ENCODE results near the gene JPH2.

The JPH2 gene

DNA sequence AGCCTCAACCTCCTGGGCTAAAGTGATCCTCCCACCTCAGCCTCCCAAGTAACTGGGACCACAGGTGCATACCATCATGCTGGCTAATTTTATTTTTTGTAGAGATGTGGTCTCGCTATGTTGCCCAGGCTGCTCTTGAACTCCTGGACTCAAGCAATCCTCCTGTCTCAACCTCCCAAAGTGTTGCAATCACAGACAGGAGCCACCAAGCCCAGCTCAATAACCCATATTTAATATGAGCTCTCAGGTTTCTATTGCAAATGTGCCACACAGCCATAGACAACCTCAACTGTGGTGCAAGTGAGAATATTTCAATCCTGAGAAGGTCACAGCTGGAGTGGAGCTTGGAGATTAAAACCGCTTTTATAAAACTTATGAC, 14.4 kb downstream of the JPH2 start:
- H3K27ac Mint-ChIP-seq = no peak overlapping the region
- H3K4me3 Mint-ChIP-seq = no peak overlapping the region
- peaks cover 31% of the 10 kb centered on the region for H3K27me3 Mint-ChIP-seq
- no peaks in the 10 kb centered on the region for H3K9me3 Mint-ChIP-seq
- intact Hi-C loops (cut with micrococcal nuclease) = no loop called here
- H3K4me1 Mint-ChIP-seq (ENCODE audit: low read depth) = no peaks in the 10 kb centered on the region
- no peaks in the 10 kb centered on the region for H3K36me3 Mint-ChIP-seq (ENCODE audit: low read depth)

- H3K4me3 Mint-ChIP-seq = no peak overlapping the region
- no peaks in the 10 kb centered on the region for H3K4me1 Mint-ChIP-seq (ENCODE audit: low read depth)
- no peaks in the 10 kb centered on the region for H3K9me3 Mint-ChIP-seq
- intact Hi-C loops (cut with micrococcal nuclease) = no loop called here
- H3K27me3 Mint-ChIP-seq = peaks cover 31% of the 10 kb centered on the region
- no peaks in the 10 kb centered on the region for H3K36me3 Mint-ChIP-seq (ENCODE audit: low read depth)
- no peak overlapping the region for H3K27ac Mint-ChIP-seq
These were observed 15.0 kb downstream of the JPH2 start for GRCh38 chr20:44171775-44172571.

DNA sequence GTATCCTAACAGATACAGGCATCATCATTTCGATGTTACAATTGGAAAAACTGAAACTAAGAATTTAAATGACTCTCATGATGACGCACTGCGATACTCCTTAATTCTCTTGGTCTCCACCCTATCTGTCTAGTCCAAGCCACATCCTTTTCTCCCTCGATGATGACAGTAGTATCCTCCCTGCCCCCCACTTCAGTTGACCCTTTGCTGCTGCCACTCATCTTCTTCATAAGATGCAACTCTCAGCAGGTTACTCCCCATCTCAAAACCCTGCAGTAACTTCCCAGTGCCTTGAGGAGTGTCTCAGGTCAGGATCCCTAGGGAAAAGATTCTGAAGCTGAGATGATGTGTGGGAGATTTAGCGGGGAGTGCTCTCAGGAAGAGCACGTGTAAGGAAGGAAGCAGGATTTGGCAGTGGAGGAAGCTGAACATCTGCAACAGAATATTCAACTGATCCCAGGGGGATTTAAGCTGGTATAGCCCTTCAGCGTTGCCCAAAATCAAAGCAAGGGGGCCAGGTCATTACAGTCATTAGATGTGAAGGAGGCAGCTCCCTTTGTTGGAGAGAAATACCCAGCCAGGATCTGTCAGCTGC, 16.1 kb downstream of the JPH2 start:
- Mint-ChIP-seq H3K4me1 (ENCODE audit: low read depth) (no peaks in the 10 kb centered on the region), H3K9me3 (no peaks in the 10 kb centered on the region), H3K27ac (no peak overlapping the region), H3K36me3 (ENCODE audit: low read depth) (no peaks in the 10 kb centered on the region), H3K4me3 (no peak overlapping the region), H3K27me3 (peaks cover 35% of the 10 kb centered on the region)
- intact Hi-C loops (cut with micrococcal nuclease) = no loop called here

DNA sequence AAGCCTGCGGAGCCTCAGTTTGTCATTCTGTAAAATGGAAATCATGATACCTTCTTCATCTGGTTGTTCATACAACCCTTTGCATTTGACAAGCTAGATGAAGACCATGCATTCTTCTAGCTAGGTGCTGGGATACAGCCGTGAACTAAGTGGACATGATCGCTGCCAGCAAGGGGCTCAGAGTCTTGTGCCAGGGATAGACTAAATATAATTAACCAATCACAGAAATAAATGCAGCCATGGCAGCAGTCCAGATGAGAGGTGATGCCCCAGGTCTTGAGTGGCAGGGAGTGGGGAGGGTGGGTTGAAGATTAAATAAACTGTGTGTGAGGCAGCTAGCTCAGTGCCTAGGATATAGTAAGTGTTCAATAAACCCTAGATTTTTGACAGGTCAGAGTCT, 19.3 kb downstream of the JPH2 start:
- peaks cover 34% of the 10 kb centered on the region for H3K27me3 Mint-ChIP-seq
- no peak overlapping the region for H3K4me3 Mint-ChIP-seq
- no peak overlapping the region for H3K27ac Mint-ChIP-seq
- H3K9me3 Mint-ChIP-seq = no peaks in the 10 kb centered on the region
- intact Hi-C loops (cut with micrococcal nuclease) = no loop called here
- H3K36me3 Mint-ChIP-seq (ENCODE audit: low read depth) = no peaks in the 10 kb centered on the region
- no peaks in the 10 kb centered on the region for H3K4me1 Mint-ChIP-seq (ENCODE audit: low read depth)

GRCh38 chr20:44166477-44166876, 20.5 kb downstream of the JPH2 start:
- Mint-ChIP-seq H3K4me3 (no peak overlapping the region), H3K27ac (no peak overlapping the region), H3K27me3 (peaks cover 29% of the 10 kb centered on the region), H3K9me3 (no peaks in the 10 kb centered on the region), H3K4me1 (ENCODE audit: low read depth) (no peaks in the 10 kb centered on the region), H3K36me3 (ENCODE audit: low read depth) (no peaks in the 10 kb centered on the region)
- intact Hi-C loops (cut with micrococcal nuclease) = no loop called here

GRCh38 chr20:44166008-44166407, 21.0 kb downstream of the JPH2 start:
- no peaks in the 10 kb centered on the region for H3K36me3 Mint-ChIP-seq (ENCODE audit: low read depth)
- no peaks in the 10 kb centered on the region for H3K4me1 Mint-ChIP-seq (ENCODE audit: low read depth)
- intact Hi-C loops (cut with micrococcal nuclease) = no loop called here
- no peak overlapping the region for H3K4me3 Mint-ChIP-seq
- no peak overlapping the region for H3K27ac Mint-ChIP-seq
- H3K27me3 Mint-ChIP-seq = peaks cover 25% of the 10 kb centered on the region
- H3K9me3 Mint-ChIP-seq = no peaks in the 10 kb centered on the region

- Mint-ChIP-seq H3K4me1 (ENCODE audit: low read depth) (no peaks in the 10 kb centered on the region), H3K9me3 (no peaks in the 10 kb centered on the region), H3K27ac (no peak overlapping the region), H3K36me3 (ENCODE audit: low read depth) (no peaks in the 10 kb centered on the region), H3K27me3 (peaks cover 19% of the 10 kb centered on the region), H3K4me3 (no peak overlapping the region)
- intact Hi-C loops (cut with micrococcal nuclease) = no loop called here
These were observed 26.9 kb downstream of the JPH2 start for GRCh38 chr20:44160133-44160532.

DNA sequence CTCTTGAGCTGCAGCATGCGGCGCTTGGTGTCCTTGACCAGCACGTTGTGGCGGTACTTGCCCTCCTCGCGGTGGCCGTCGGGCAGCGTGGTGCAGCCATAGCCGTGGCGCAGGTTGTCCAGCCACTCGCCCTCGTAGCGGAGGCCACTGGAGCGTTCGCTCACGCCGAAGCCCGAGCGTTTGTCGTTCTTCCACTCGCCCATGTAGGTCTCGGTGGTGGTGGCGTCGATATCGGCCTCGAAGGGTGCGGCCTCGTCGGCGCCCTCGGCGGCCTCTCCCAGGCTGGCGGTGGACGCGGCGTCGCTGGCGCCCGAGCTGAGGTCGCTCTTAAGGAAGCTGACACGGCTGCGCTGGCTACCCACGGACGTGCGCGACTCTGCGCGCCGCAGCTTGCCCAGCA, 27.3 kb downstream of the JPH2 start:
- Mint-ChIP-seq H3K9me3 (no peaks in the 10 kb centered on the region), H3K27me3 (peaks cover 19% of the 10 kb centered on the region), H3K36me3 (ENCODE audit: low read depth) (no peaks in the 10 kb centered on the region), H3K4me3 (no peak overlapping the region), H3K27ac (no peak overlapping the region), H3K4me1 (ENCODE audit: low read depth) (no peaks in the 10 kb centered on the region)
- intact Hi-C loops (cut with micrococcal nuclease) = no loop called here

DNA sequence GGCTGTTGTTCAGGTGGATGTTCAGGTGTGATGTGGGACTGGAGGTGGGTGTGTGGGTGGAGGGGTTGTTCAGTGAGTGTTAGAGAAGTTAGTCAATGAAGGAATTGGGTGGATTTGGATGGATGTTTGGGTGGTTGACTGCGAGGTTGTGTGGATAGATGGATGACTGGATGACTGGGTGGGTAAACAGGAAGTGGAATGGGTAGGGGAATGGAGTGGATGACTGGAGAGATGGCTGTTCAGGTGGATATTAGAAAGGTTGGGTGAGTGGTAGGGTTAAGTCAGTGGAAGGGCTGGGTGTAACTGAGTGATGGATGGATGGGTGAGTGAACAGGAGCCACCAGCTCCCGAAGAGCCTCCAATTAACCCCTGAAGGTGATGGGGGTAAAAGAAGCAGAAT, 27.9 kb downstream of the JPH2 start:
- Mint-ChIP-seq H3K4me1 (ENCODE audit: low read depth) (no peaks in the 10 kb centered on the region), H3K4me3 (no peak overlapping the region), H3K27ac (no peak overlapping the region), H3K27me3 (peaks cover 19% of the 10 kb centered on the region), H3K36me3 (ENCODE audit: low read depth) (no peaks in the 10 kb centered on the region), H3K9me3 (no peaks in the 10 kb centered on the region)
- intact Hi-C loops (cut with micrococcal nuclease) = no loop called here

DNA sequence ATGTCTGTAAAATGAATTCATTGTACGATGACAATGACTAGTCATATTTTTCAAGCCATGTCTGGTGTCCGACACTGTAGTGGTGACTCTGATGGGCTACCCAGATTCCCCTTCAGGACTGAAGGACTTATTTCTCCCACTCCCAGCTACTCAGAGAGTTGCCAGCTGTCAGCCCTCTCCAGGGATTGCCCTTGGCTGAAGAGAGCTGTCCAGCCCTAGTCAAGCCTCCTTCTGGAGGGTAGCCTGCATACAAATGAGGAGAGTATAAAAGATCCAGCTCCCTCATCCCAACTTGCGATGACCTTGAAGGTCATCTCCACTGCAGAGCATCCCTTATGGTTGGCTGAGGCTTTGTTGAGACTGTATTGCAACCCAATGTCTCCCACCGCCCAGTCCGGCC, 29.9 kb downstream of the JPH2 start:
- intact Hi-C loops (cut with micrococcal nuclease) = no loop called here

DNA sequence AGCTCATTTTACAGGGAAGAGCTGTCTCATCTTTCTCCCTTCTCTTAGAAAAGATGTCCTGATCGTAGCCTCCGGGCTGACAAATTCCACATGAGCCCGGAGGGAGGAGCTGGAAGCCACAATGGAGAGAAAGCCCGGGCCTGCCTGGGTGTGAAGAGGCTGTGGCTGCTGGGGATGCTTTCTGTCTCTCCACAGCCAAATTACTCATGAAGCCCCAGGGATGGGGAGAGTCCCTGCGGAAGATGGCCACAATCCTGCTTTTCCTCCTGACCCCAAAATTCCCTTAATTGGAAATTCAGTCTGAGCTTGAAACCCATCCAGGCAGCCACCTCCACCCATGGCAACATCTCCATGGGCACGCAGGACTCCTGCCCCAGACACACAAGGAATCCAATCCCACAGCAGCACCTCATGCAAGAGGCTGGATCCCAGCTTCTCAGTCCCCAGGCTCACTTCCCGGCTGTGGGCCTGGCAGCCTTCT, 32.4 kb downstream of the JPH2 start:
- H3K36me3 Mint-ChIP-seq (ENCODE audit: low read depth) = no peaks in the 10 kb centered on the region
- H3K4me3 Mint-ChIP-seq = no peak overlapping the region
- no peaks in the 10 kb centered on the region for H3K4me1 Mint-ChIP-seq (ENCODE audit: low read depth)
- peaks cover 26% of the 10 kb centered on the region for H3K27me3 Mint-ChIP-seq
- intact Hi-C loops (cut with micrococcal nuclease) = no loop called here
- no peaks in the 10 kb centered on the region for H3K9me3 Mint-ChIP-seq
- no peak overlapping the region for H3K27ac Mint-ChIP-seq

More for the DNA sequence above, 29.9 kb downstream of the JPH2 start:
- Mint-ChIP-seq H3K4me3 (no peak overlapping the region), H3K4me1 (ENCODE audit: low read depth) (no peaks in the 10 kb centered on the region), H3K27me3 (peaks cover 17% of the 10 kb centered on the region), H3K36me3 (ENCODE audit: low read depth) (no peaks in the 10 kb centered on the region), H3K27ac (no peak overlapping the region), H3K9me3 (no peaks in the 10 kb centered on the region)

DNA sequence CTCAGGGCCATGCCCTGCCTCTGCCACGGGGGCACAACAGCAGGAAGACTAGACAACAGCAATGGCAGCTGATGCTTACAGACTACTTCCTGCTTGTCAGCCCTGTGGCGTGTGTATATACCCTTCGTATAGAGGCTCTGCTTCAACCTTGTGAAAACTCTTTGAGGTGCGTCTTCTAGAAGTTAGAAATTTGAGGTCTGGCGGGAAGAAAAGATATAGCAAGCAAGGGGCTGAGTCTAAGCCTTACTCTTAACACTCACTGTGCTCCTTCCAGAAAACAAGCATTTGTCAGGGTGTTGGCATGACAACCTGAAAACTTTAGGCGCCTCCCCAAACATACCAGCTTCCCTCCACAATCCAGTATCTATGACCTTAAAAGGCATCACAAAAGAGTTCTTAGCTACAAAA, 33.3 kb downstream of the JPH2 start:
- H3K36me3 Mint-ChIP-seq (ENCODE audit: low read depth) = no peaks in the 10 kb centered on the region
- no peaks in the 10 kb centered on the region for H3K4me1 Mint-ChIP-seq (ENCODE audit: low read depth)
- H3K27me3 Mint-ChIP-seq = peaks cover 19% of the 10 kb centered on the region
- no peak overlapping the region for H3K27ac Mint-ChIP-seq
- no peak overlapping the region for H3K4me3 Mint-ChIP-seq
- H3K9me3 Mint-ChIP-seq = no peaks in the 10 kb centered on the region
- intact Hi-C loops (cut with micrococcal nuclease) = no loop called here

- H3K36me3 Mint-ChIP-seq (ENCODE audit: low read depth) = no peaks in the 10 kb centered on the region
- intact Hi-C loops (cut with micrococcal nuclease) = no loop called here
- H3K4me3 Mint-ChIP-seq = no peak overlapping the region
- no peak overlapping the region for H3K27ac Mint-ChIP-seq
- H3K27me3 Mint-ChIP-seq = peaks cover 14% of the 10 kb centered on the region
- no peaks in the 10 kb centered on the region for H3K4me1 Mint-ChIP-seq (ENCODE audit: low read depth)
- H3K9me3 Mint-ChIP-seq = no peaks in the 10 kb centered on the region
These were observed 35.2 kb downstream of the JPH2 start for GRCh38 chr20:44151621-44152416.

DNA sequence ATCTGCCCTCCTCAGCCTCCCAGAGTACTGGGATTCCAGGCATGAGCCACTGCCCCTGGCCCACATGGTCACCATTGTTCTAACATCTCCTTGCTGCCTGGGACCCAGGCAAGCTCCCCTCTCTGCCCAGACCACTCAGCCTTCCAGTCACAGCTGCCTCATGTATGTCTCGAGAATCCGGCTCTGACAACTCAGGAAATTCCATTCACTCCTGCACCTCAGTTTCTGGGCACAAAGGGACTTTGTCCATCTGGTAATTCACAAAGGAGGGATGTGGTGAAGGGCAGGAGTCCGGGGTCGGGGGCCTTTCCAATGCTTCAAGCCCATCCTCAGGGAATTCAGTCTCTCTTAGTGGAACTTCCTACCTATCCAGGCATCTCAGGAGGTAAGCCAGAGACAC, 40.7 kb downstream of the JPH2 start:
- H3K27me3 Mint-ChIP-seq = peaks cover 11% of the 10 kb centered on the region
- intact Hi-C loops (cut with micrococcal nuclease) = no loop called here
- no peak overlapping the region for H3K4me3 Mint-ChIP-seq
- no peaks in the 10 kb centered on the region for H3K4me1 Mint-ChIP-seq (ENCODE audit: low read depth)
- H3K27ac Mint-ChIP-seq = no peak overlapping the region
- H3K9me3 Mint-ChIP-seq = no peaks in the 10 kb centered on the region
- no peaks in the 10 kb centered on the region for H3K36me3 Mint-ChIP-seq (ENCODE audit: low read depth)
